Measurements from ENCODE around the gene FST. TPM values are rescaled to one million over a fixed set of nuclear protein-coding genes. Genes with fewer than 3 reads are reported as not detected.

FST gene
- polyA plus RNA-seq, 2 donors: 3.0 to 4.6 TPM

GRCh38 chr5:53507013-53507412 lies 26.6 kb downstream of the FST start:
- H3K9me3 ChIP-seq (ENCODE audit: control insufficient read depth in 2 of 2, insufficient read depth in 1 of 2, low read depth in 1 of 2, low read length in 1 of 2): peaks cover 3 to 5% of the 10 kb centered on the region in 2 donors
- H3K27me3 ChIP-seq (ENCODE audit: control insufficient read depth in 1 of 2, insufficient read depth in 2 of 2, low read length in 2 of 2): no peaks in the 10 kb centered on the region
- no peaks in the 10 kb centered on the region for H3K36me3 ChIP-seq (ENCODE audit: control insufficient read depth in 2 of 2, insufficient read depth in 2 of 2, low read length in 1 of 2)
- WGBS, 2 donors: 91 to 95% methylated on average over 4 of the region's 4 CpGs
- no peak overlapping the region for H3K4me3 ChIP-seq (ENCODE audit: low read depth in 1 of 2, low read length in 2 of 2)
- H3K27ac ChIP-seq (ENCODE audit: low read depth in 2 of 2, low read length in 1 of 2): no peak overlapping the region
- H3K4me1 ChIP-seq (ENCODE audit: control insufficient read depth in 2 of 2, insufficient read depth in 2 of 2, low read length in 1 of 2): no peaks in the 10 kb centered on the region

GRCh38 chr5:53508125-53508524 lies 27.7 kb downstream of the FST start:
- H3K27me3 ChIP-seq (ENCODE audit: control insufficient read depth in 1 of 2, insufficient read depth in 2 of 2, low read length in 2 of 2): no peaks in the 10 kb centered on the region
- no peaks in the 10 kb centered on the region for H3K4me1 ChIP-seq (ENCODE audit: control insufficient read depth in 2 of 2, insufficient read depth in 2 of 2, low read length in 1 of 2)
- H3K4me3 ChIP-seq (ENCODE audit: low read depth in 1 of 2, low read length in 2 of 2): no peak overlapping the region
- H3K9me3 ChIP-seq (ENCODE audit: control insufficient read depth in 2 of 2, insufficient read depth in 1 of 2, low read depth in 1 of 2, low read length in 1 of 2): peaks cover 3 to 5% of the 10 kb centered on the region in 2 donors
- WGBS, 2 donors: 75 to 78% methylated on average over 3 of the region's 3 CpGs
- H3K27ac ChIP-seq (ENCODE audit: low read depth in 2 of 2, low read length in 1 of 2): no peak overlapping the region
- no peaks in the 10 kb centered on the region for H3K36me3 ChIP-seq (ENCODE audit: control insufficient read depth in 2 of 2, insufficient read depth in 2 of 2, low read length in 1 of 2)

- no peaks in the 10 kb centered on the region for H3K4me1 ChIP-seq (ENCODE audit: control insufficient read depth in 2 of 2, insufficient read depth in 2 of 2, low read length in 1 of 2)
- no peak overlapping the region for H3K27ac ChIP-seq (ENCODE audit: low read depth in 2 of 2, low read length in 1 of 2)
- H3K36me3 ChIP-seq (ENCODE audit: control insufficient read depth in 2 of 2, insufficient read depth in 2 of 2, low read length in 1 of 2): no peaks in the 10 kb centered on the region
Observed at GRCh38 chr5:53512539-53512938, 32.1 kb downstream of the FST start.

GRCh38 chr5:53515988-53516387 lies 35.6 kb downstream of the FST start:
- H3K36me3 ChIP-seq (ENCODE audit: control insufficient read depth in 2 of 2, insufficient read depth in 2 of 2, low read length in 1 of 2): no peaks in the 10 kb centered on the region
- no peak overlapping the region for H3K27ac ChIP-seq (ENCODE audit: low read depth in 2 of 2, low read length in 1 of 2)
- 74 to 81% methylated on average over 6 of the region's 6 CpGs for WGBS, 2 donors
- no peak overlapping the region for H3K4me3 ChIP-seq (ENCODE audit: low read depth in 1 of 2, low read length in 2 of 2)
- no peaks in the 10 kb centered on the region for H3K9me3 ChIP-seq (ENCODE audit: control insufficient read depth in 2 of 2, insufficient read depth in 1 of 2, low read depth in 1 of 2, low read length in 1 of 2)
- H3K27me3 ChIP-seq (ENCODE audit: control insufficient read depth in 1 of 2, insufficient read depth in 2 of 2, low read length in 2 of 2): no peaks in the 10 kb centered on the region
- H3K4me1 ChIP-seq (ENCODE audit: control insufficient read depth in 2 of 2, insufficient read depth in 2 of 2, low read length in 1 of 2): no peaks in the 10 kb centered on the region

More at GRCh38 chr5:53512539-53512938, 32.1 kb downstream of the FST start:
- no peaks in the 10 kb centered on the region for H3K27me3 ChIP-seq (ENCODE audit: control insufficient read depth in 1 of 2, insufficient read depth in 2 of 2, low read length in 2 of 2)
- no peak overlapping the region for H3K4me3 ChIP-seq (ENCODE audit: low read depth in 1 of 2, low read length in 2 of 2)
- peaks cover 3 to 5% of the 10 kb centered on the region in 2 donors for H3K9me3 ChIP-seq (ENCODE audit: control insufficient read depth in 2 of 2, insufficient read depth in 1 of 2, low read depth in 1 of 2, low read length in 1 of 2)

GRCh38 chr5:53520813-53521212 lies 40.4 kb downstream of the FST start:
- Histone ChIP-seq H3K36me3 (ENCODE audit: control insufficient read depth in 2 of 2, insufficient read depth in 2 of 2, low read length in 1 of 2) (no peaks in the 10 kb centered on the region), H3K9me3 (ENCODE audit: control insufficient read depth in 2 of 2, insufficient read depth in 1 of 2, low read depth in 1 of 2, low read length in 1 of 2) (no peaks in the 10 kb centered on the region), H3K4me3 (ENCODE audit: low read depth in 1 of 2, low read length in 2 of 2) (no peak overlapping the region), H3K27ac (ENCODE audit: low read depth in 2 of 2, low read length in 1 of 2) (no peak overlapping the region), H3K4me1 (ENCODE audit: control insufficient read depth in 2 of 2, insufficient read depth in 2 of 2, low read length in 1 of 2) (no peaks in the 10 kb centered on the region), H3K27me3 (ENCODE audit: control insufficient read depth in 1 of 2, insufficient read depth in 2 of 2, low read length in 2 of 2) (no peaks in the 10 kb centered on the region)

Other genes with a start within 250 kb of the FST start
- 10 to 100 TPM; 39.0 to 90.3 TPM for gene NDUFS4, start 80.0 kb downstream of the FST start, polyA plus RNA-seq

Measured in esophagus (tissue), 2 donors.